Stimulated activated CD4-positive, alpha-beta T cell treated with anti-CD3 and anti-CD28 coated beads, Interleukin-12 subunit alpha, Interleukin-12 subunit beta, amount 100 ng/mL, for 48 hours (primary cell): ENCODE data around the gene SLC35A5.
"Not testable (repeated sequence)": the region's sequence is repeated elsewhere in the genome, so short reads cannot be mapped to it uniquely, and the experiment has no call there.

ENCODE experiments used
- DNase-seq, 3 donors: peaks; one replicate each; pipeline ENCODE4 v3.0.0-alpha.2; 2020; ENCODE audit warnings: low read depth in 2 of 3, low spot score in 1 of 3

The SLC35A5 gene

GRCh38 chr3:112561734-112562529, at the start of gene SLC35A5, which contains the start of gene ATG3:
Gene SLC35A5, plus strand, starts transcription at chr3:112562045. Its CDS starts 1,359 bp downstream, at chr3:112563404.
Gene ATG3, minus strand, starts transcription at chr3:112561962. Its CDS starts 434 bp downstream, at chr3:112561528.
- peak; percentile 97 to 98 (median 97) for DNase-seq

- no peak for DNase-seq
Observed at GRCh38 chr3:112512320-112512719, 49.5 kb upstream of the SLC35A5 start.

GRCh38 chr3:112514527-112515128, 47.2 kb upstream of the SLC35A5 start:
- DNase-seq = no peak

- not testable (repeated sequence) for DNase-seq
Observed at GRCh38 chr3:112518970-112519369, 42.9 kb upstream of the SLC35A5 start.

- peak in 1 of 3 donors; percentile 36 for DNase-seq
Observed at GRCh38 chr3:112519424-112520001, 42.3 kb upstream of the SLC35A5 start.

- DNase-seq = not testable (repeated sequence)
Observed at GRCh38 chr3:112524127-112524526, 37.7 kb upstream of the SLC35A5 start.

- DNase-seq = no peak
Observed at GRCh38 chr3:112530573-112530972, 31.3 kb upstream of the SLC35A5 start.

- DNase-seq = no peak
Observed at GRCh38 chr3:112531358-112531781, 30.5 kb upstream of the SLC35A5 start.

GRCh38 chr3:112539825-112540650, 21.8 kb upstream of the SLC35A5 start:
- no peak for DNase-seq

- DNase-seq = no peak
Observed at GRCh38 chr3:112546216-112546759, 15.6 kb upstream of the SLC35A5 start.

GRCh38 chr3:112550859-112551258, 11.0 kb upstream of the SLC35A5 start:
- no peak for DNase-seq

- DNase-seq = no peak
Observed at GRCh38 chr3:112555535-112556170, 6.2 kb upstream of the SLC35A5 start.

GRCh38 chr3:112557976-112558375, 3.9 kb upstream of the SLC35A5 start:
- DNase-seq = no peak

- no peak for DNase-seq
Observed at GRCh38 chr3:112560307-112560706, 1.5 kb upstream of the SLC35A5 start.

- peak; percentile 60 to 66 (median 62) for DNase-seq
Observed at GRCh38 chr3:112560721-112561483, 943 bp upstream of the SLC35A5 start.

GRCh38 chr3:112561484-112561733, 436 bp upstream of the SLC35A5 start:
- DNase-seq = peak in 1 of 3 donors; percentile 75

- DNase-seq = not testable (repeated sequence)
Observed at GRCh38 chr3:112564247-112564939, 2.5 kb downstream of the SLC35A5 start.

- no peak for DNase-seq
Observed at GRCh38 chr3:112564940-112565305, 3.1 kb downstream of the SLC35A5 start.

- DNase-seq = no peak
Observed at GRCh38 chr3:112568642-112569041, 6.8 kb downstream of the SLC35A5 start.
